Mesothelial cell of epicardium (in vitro differentiated cells): Measurements from ENCODE around the gene MRPS33. TPM values are rescaled to one million over a fixed set of nuclear protein-coding genes. Genes with fewer than 3 reads are reported as not detected.

Source experiments
- DNase-seq, 2 experiments: peaks; one replicate each; pipeline ENCODE4 v3.0.0; 2021; ENCODE audit warnings: low spot score in 2 of 2; ENCODE audit not compliant: unreplicated experiment in 2 of 2
- H3K27ac Mint-ChIP-seq: 2 replicates; pipeline ENCODE4 v1.8.0; 2021; ENCODE audit warnings: mixed read lengths
- H3K27me3 Mint-ChIP-seq: 2 replicates; pipeline ENCODE4 v1.8.0; 2021; ENCODE audit warnings: low read depth, mixed read lengths
- H3K36me3 Mint-ChIP-seq: 2 replicates; pipeline ENCODE4 v1.8.0; 2021; ENCODE audit warnings: mixed read lengths
- H3K4me1 Mint-ChIP-seq: 2 replicates; pipeline ENCODE4 v1.8.0; 2021; ENCODE audit warnings: mixed read lengths
- H3K4me3 Mint-ChIP-seq: 2 replicates; pipeline ENCODE4 v1.8.0; 2021; ENCODE audit warnings: mild to moderate bottlenecking, moderate library complexity, mixed read lengths
- H3K9me3 Mint-ChIP-seq: 2 replicates; pipeline ENCODE4 v1.8.0; 2021; ENCODE audit warnings: mixed read lengths
- total RNA-seq: library from RNA; stranded (reverse); gene quantifications from 3 replicates; pipeline ENCODE4 v1.2.1, GENCODE V29; 2021
- TF ChIP-seq, protein P1 (sequence below): fragments of 200-600 bp; sonication (generic); IDR thresholded peaks from one replicate; pipeline ENCODE4 v1.5.0; 2021; ENCODE audit warnings: antibody characterized with exemption; ENCODE audit not compliant: unreplicated experiment

The MRPS33 gene
- total RNA-seq, result 41.5 to 42.2 TPM (median 41.6 TPM) in 3 replicates

DNA sequence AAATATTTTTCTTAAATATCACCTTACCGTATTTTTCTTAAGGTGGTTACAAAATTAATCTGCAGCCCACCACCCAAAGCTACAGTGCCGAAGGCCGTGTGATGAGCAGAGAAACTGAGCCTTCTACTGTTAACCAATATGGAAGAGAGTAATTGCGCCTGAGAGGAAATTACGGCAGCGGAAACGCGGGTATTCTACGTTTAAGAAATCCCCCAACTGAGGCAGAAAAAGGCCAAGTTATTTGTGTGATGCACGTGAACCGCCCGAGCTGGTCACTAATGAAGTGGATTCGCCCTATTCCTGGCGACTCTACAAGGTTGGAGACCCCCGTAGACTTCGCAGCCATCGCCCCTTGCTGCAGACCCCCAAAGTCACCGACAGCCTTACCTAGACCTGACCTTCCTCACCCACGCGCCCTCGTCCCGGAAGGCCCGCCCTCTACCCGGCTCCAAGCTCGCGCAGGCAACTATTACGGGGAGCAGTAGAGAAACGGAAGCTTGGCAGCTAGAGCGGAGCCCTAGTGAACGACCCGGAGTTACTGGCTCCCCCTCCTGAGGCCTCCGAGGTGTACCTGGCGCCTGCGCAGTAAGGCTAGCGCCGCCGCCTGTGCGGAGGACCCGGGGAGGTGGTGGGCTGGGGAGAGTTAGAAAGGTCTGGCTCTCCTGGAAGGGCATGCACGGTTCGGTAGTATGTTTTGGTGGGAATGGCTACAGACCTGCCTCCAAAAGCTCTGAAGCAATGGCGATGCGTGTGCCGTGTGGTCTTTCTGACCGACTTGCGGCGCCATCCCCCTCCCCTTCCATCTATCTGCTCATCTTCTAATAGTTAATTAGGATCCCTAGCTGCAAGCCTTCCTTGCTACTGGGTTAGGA, at the start of gene MRPS33:
TSS of gene MRPS33 (minus strand) at position 429 of the 872 bp plus-strand sequence. CDS start 4,319 bp downstream, outside the sequence.
- Mint-ChIP-seq H3K9me3 (peaks cover 7% of the 10 kb centered on the region), H3K27me3 (peaks cover 28% of the 10 kb centered on the region), H3K27ac (peak within 1 kb of the TSS; percentile 99), H3K4me3 (peak within 1 kb of the TSS; percentile 95), H3K36me3 (peaks cover 5% of the 10 kb centered on the region), H3K4me1 (peaks cover 14% of the 10 kb centered on the region)
- peak; percentile 85 to 91 for DNase-seq
- TF ChIP-seq, protein P1, sequence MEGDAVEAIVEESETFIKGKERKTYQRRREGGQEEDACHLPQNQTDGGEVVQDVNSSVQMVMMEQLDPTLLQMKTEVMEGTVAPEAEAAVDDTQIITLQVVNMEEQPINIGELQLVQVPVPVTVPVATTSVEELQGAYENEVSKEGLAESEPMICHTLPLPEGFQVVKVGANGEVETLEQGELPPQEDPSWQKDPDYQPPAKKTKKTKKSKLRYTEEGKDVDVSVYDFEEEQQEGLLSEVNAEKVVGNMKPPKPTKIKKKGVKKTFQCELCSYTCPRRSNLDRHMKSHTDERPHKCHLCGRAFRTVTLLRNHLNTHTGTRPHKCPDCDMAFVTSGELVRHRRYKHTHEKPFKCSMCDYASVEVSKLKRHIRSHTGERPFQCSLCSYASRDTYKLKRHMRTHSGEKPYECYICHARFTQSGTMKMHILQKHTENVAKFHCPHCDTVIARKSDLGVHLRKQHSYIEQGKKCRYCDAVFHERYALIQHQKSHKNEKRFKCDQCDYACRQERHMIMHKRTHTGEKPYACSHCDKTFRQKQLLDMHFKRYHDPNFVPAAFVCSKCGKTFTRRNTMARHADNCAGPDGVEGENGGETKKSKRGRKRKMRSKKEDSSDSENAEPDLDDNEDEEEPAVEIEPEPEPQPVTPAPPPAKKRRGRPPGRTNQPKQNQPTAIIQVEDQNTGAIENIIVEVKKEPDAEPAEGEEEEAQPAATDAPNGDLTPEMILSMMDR, result no peak

DNA sequence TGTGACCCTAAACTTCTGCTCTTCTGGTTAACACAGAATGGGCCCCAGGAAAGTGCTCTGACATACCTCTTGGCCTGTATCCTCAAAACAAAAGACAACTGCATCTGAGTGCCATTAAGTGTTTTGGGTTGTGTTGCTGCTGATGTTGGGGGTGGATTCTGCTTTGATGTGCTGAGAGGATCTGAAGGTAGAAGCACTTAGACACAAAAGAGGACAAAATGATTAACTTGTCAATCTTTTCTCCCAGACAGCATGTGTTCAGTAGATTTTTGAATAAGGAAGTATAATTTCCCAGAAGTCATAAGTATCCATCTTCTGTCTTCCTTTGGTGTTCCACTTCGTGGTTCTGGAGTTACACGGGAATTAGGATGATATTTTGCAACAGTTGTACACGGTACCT, 43.0 kb upstream of the MRPS33 start:
- no peak overlapping the region for H3K27ac Mint-ChIP-seq
- peaks cover 3% of the 10 kb centered on the region for H3K9me3 Mint-ChIP-seq
- H3K36me3 Mint-ChIP-seq, result no peaks in the 10 kb centered on the region
- H3K4me1 Mint-ChIP-seq, result no peaks in the 10 kb centered on the region
- no peak overlapping the region for H3K4me3 Mint-ChIP-seq
- H3K27me3 Mint-ChIP-seq, result peaks cover 18% of the 10 kb centered on the region
- TF ChIP-seq, protein P1, result no peak
- DNase-seq, result no peak

DNA sequence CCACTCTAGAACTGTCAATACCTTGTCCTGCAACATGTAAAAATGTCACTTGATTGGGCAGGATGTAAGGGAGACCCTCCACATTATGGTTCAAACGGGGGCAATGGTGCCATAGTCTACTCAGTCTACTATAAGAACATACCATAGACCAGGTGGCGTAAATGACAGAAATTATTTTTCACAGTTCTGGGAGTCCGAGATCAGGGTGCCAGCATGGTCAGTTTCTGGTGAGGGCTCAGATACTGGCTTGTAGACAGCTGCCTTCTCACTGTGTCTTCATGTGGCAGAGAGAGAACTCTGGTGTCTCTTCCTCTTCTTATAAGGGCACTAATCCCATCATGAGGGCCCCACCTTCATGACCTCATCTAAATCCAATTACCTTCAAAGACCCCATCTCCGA, 40.4 kb upstream of the MRPS33 start:
- no peaks in the 10 kb centered on the region for H3K4me1 Mint-ChIP-seq
- no peaks in the 10 kb centered on the region for H3K36me3 Mint-ChIP-seq
- TF ChIP-seq, protein P1, result no peak
- no peak overlapping the region for H3K4me3 Mint-ChIP-seq
- DNase-seq, result no peak
- H3K27me3 Mint-ChIP-seq, result peaks cover 28% of the 10 kb centered on the region
- H3K27ac Mint-ChIP-seq, result no peak overlapping the region
- H3K9me3 Mint-ChIP-seq, result no peaks in the 10 kb centered on the region

DNA sequence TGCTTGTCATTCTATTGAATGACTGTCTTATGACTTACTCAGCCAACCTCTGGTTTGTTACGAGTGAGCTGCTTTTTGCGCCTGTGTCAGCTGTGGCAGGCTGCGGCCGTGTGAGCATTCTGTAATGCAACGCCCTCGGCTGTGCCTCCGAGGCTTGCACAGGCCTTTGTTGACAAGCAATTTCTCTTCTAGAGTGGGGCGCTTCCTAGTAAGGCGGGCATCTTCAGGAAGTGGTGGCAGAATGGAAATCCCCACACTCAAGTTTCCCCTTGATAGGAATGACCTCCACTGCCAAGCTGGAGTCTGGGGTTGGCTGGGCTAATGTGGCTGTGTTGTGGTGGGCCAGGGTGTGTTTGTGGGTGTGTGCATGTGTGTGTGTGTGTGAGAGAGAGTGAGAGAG, 38.9 kb upstream of the MRPS33 start:
- Mint-ChIP-seq H3K36me3 (no peaks in the 10 kb centered on the region), H3K4me1 (no peaks in the 10 kb centered on the region), H3K27me3 (peaks cover 35% of the 10 kb centered on the region), H3K4me3 (no peak overlapping the region), H3K9me3 (no peaks in the 10 kb centered on the region), H3K27ac (no peak overlapping the region)
- DNase-seq, result no peak
- TF ChIP-seq, protein P1, result no peak

DNA sequence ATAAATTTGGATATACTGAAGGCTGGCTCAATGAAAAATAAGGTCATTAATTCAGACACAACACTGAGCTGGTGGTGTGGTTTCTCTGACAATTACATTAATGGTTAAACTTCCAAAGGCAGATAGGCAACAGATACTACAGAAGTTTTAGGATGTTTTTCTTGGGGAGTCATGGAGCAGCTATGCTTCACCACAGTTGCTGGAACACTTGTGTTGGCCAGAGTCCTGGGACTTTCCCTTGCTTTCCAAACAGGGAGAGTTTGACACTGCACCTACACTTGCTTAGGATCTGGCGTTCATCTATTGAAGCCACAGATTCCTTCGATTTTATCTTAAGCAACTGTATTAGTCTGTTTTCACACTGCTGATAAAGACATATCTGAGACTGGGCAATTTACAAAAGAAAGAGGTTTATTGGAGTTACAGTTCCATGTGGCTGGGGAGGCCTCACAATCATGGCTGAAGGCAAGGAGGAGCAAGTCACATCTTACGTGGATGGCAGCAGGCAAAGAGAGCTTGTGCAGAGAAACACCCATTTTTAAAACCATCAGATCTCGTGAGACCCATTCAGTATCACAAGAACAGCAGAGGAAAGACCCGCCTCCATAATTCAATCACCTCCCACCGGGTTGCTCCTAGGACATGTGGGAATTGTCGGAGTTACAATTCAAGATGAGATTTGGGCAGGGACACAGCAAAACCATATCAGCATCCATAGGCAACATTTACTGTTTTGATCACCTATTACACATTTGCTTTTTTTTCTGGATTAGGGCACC, 31.3 kb upstream of the MRPS33 start:
- TF ChIP-seq, protein P1, result no peak
- Mint-ChIP-seq H3K36me3 (no peaks in the 10 kb centered on the region), H3K4me3 (no peak overlapping the region), H3K27me3 (peaks cover 25% of the 10 kb centered on the region), H3K27ac (no peak overlapping the region), H3K9me3 (peaks cover 5% of the 10 kb centered on the region), H3K4me1 (no peaks in the 10 kb centered on the region)
- DNase-seq, result no peak
